ENCODE measurements around the gene MS4A10. TPM values are rescaled to one million over a fixed set of nuclear protein-coding genes. Genes with fewer than 3 reads are reported as not detected.
A peak's percentile ranks its signal among the peaks of the same experiment; 100 is the strongest.
"Not testable (repeated sequence)": the region's sequence is repeated elsewhere in the genome, so short reads cannot be mapped to it uniquely, and the experiment has no call there.

The MS4A10 gene
- total RNA-seq, 2 experiments from 2014 or later, result not detected

- H3K36me3 Mint-ChIP-seq (ENCODE audit: low read depth), result no peaks in the 10 kb centered on the region
- no peak for ATAC-seq
- ChIA-PET CTCF (interaction anchor here (0.6 to 0.7 kb wide), 2 partner anchors 45 to 152 kb away, joined by 3 to 5 read pairs; no protein-coding TSS in a partner anchor), POLR2A (no interaction called here)
- H3K9me3 Mint-ChIP-seq (ENCODE audit: low read depth), result no peaks in the 10 kb centered on the region
- no peaks in the 10 kb centered on the region for H3K27me3 Mint-ChIP-seq
- H3K4me1 Mint-ChIP-seq, result no peaks in the 10 kb centered on the region
- no peak for DNase-seq
- H3K27ac Mint-ChIP-seq, result no peak overlapping the region
- no peak overlapping the region for H3K4me3 Mint-ChIP-seq
- intact Hi-C loops (cut with DNase I, micrococcal nuclease), result no loop called here
These were observed 25.4 kb downstream of the MS4A10 start for GRCh38 chr11:60810569-60810968.

GRCh38 chr11:60813324-60813723 lies 28.2 kb downstream of the MS4A10 start:
- POLR2A ChIA-PET, result no interaction called here

GRCh38 chr11:60814112-60814511 lies 29.0 kb downstream of the MS4A10 start:
- no peak for ATAC-seq
- Mint-ChIP-seq H3K27me3 (no peaks in the 10 kb centered on the region), H3K27ac (no peak overlapping the region), H3K4me1 (no peaks in the 10 kb centered on the region), H3K36me3 (ENCODE audit: low read depth) (no peaks in the 10 kb centered on the region), H3K9me3 (ENCODE audit: low read depth) (peaks cover 5% of the 10 kb centered on the region), H3K4me3 (no peak overlapping the region)
- DNase-seq, result no peak
- intact Hi-C loops (cut with DNase I, micrococcal nuclease), result no loop called here
- ChIA-PET CTCF (interaction anchor here (1.3 to 1.5 kb wide), 2 partner anchors 36 to 39 kb away, joined by 3 to 5 read pairs; no protein-coding TSS in a partner anchor), POLR2A (no interaction called here)

More at GRCh38 chr11:60813324-60813723, 28.2 kb downstream of the MS4A10 start:
- Mint-ChIP-seq H3K9me3 (ENCODE audit: low read depth) (peaks cover 5% of the 10 kb centered on the region), H3K4me3 (no peak overlapping the region), H3K36me3 (ENCODE audit: low read depth) (no peaks in the 10 kb centered on the region), H3K4me1 (no peaks in the 10 kb centered on the region), H3K27ac (no peak overlapping the region), H3K27me3 (no peaks in the 10 kb centered on the region)
- ATAC-seq (no peak), DNase-seq (no peak)
- CTCF ChIA-PET, result interaction anchor here (1.3 to 1.5 kb wide), 2 partner anchors 35 to 38 kb away, joined by 3 to 5 read pairs; no protein-coding TSS in a partner anchor
- intact Hi-C loops (cut with DNase I, micrococcal nuclease), result no loop called here

GRCh38 chr11:60816590-60817157 lies 31.5 kb downstream of the MS4A10 start:
- peaks cover 5% of the 10 kb centered on the region for H3K9me3 Mint-ChIP-seq (ENCODE audit: low read depth)
- no peaks in the 10 kb centered on the region for H3K4me1 Mint-ChIP-seq

GRCh38 chr11:60818057-60818456 lies 32.9 kb downstream of the MS4A10 start:
- DNase-seq, result no peak
- ATAC-seq, result no peak
- no peak overlapping the region for H3K4me3 Mint-ChIP-seq
- no peak overlapping the region for H3K27ac Mint-ChIP-seq
- peaks cover 5% of the 10 kb centered on the region for H3K9me3 Mint-ChIP-seq (ENCODE audit: low read depth)
- POLR2A ChIA-PET, result no interaction called here
- no peaks in the 10 kb centered on the region for H3K4me1 Mint-ChIP-seq
- intact Hi-C loops (cut with DNase I, micrococcal nuclease), result no loop called here
- CTCF ChIA-PET, result interaction anchor here (0.5 to 0.9 kb wide), 2 partner anchors 13 to 772 kb away, joined by 3 read pairs; no protein-coding TSS in a partner anchor
- no peaks in the 10 kb centered on the region for H3K36me3 Mint-ChIP-seq (ENCODE audit: low read depth)
- no peaks in the 10 kb centered on the region for H3K27me3 Mint-ChIP-seq

More at GRCh38 chr11:60816590-60817157, 31.5 kb downstream of the MS4A10 start:
- H3K27me3 Mint-ChIP-seq, result no peaks in the 10 kb centered on the region
- H3K4me3 Mint-ChIP-seq, result no peak overlapping the region
- intact Hi-C loops (cut with DNase I, micrococcal nuclease), result no loop called here
- no peak for ATAC-seq
- POLR2A ChIA-PET, result no interaction called here
- DNase-seq, result no peak
- H3K36me3 Mint-ChIP-seq (ENCODE audit: low read depth), result no peaks in the 10 kb centered on the region
- CTCF ChIA-PET, result no interaction called here
- no peak overlapping the region for H3K27ac Mint-ChIP-seq

GRCh38 chr11:60821827-60822599 lies 36.9 kb downstream of the MS4A10 start:
- DNase-seq, result no peak
- Mint-ChIP-seq H3K36me3 (ENCODE audit: low read depth) (no peaks in the 10 kb centered on the region), H3K4me1 (no peaks in the 10 kb centered on the region), H3K9me3 (ENCODE audit: low read depth) (no peaks in the 10 kb centered on the region), H3K27me3 (no peaks in the 10 kb centered on the region), H3K4me3 (no peak overlapping the region), H3K27ac (no peak overlapping the region)
- CTCF ChIA-PET, result interaction anchor here (0.5 to 3.0 kb wide), 6 partner anchors 9 to 58 kb away, joined by 3 to 24 read pairs (median 4); partner anchors contain the start of gene CCDC86
- intact Hi-C loops (cut with DNase I, micrococcal nuclease), result no loop called here
- POLR2A ChIA-PET, result no interaction called here
- no peak for ATAC-seq

GRCh38 chr11:60823745-60824306 lies 38.7 kb downstream of the MS4A10 start:
- intact Hi-C loops (cut with DNase I, micrococcal nuclease), result not testable (repeated sequence)

GRCh38 chr11:60825118-60825517 lies 40.0 kb downstream of the MS4A10 start:
- POLR2A ChIA-PET, result no interaction called here
- intact Hi-C loops (cut with DNase I, micrococcal nuclease), result no loop called here
- H3K27ac Mint-ChIP-seq, result no peak overlapping the region
- H3K27me3 Mint-ChIP-seq, result no peaks in the 10 kb centered on the region
- H3K9me3 Mint-ChIP-seq (ENCODE audit: low read depth), result no peaks in the 10 kb centered on the region
- DNase-seq, result no peak
- CTCF ChIA-PET, result interaction anchor here (0.6 to 1.2 kb wide), 3 partner anchors 13 to 479 kb away, joined by 3 to 5 read pairs (median 3); no protein-coding TSS in a partner anchor
- H3K4me1 Mint-ChIP-seq, result no peaks in the 10 kb centered on the region
- H3K36me3 Mint-ChIP-seq (ENCODE audit: low read depth), result no peaks in the 10 kb centered on the region
- H3K4me3 Mint-ChIP-seq, result no peak overlapping the region
- ATAC-seq, result no peak

More at GRCh38 chr11:60823745-60824306, 38.7 kb downstream of the MS4A10 start:
- not testable (repeated sequence) for H3K4me1 Mint-ChIP-seq; H3K36me3 Mint-ChIP-seq (ENCODE audit: low read depth); H3K27me3 Mint-ChIP-seq; H3K9me3 Mint-ChIP-seq (ENCODE audit: low read depth); H3K4me3 Mint-ChIP-seq; H3K27ac Mint-ChIP-seq; DNase-seq; ATAC-seq
- CTCF ChIA-PET, result interaction anchor here (1.3 kb wide), 1 partner anchor 7 kb away, joined by 6 read pairs; no protein-coding TSS in a partner anchor
- POLR2A ChIA-PET, result interaction anchor here (0.5 kb wide), 1 partner anchor 655 kb away, joined by 3 read pairs; no protein-coding TSS in a partner anchor

GRCh38 chr11:60825790-60826189 lies 40.7 kb downstream of the MS4A10 start:
- H3K4me1 Mint-ChIP-seq, result no peaks in the 10 kb centered on the region
- H3K36me3 Mint-ChIP-seq (ENCODE audit: low read depth), result no peaks in the 10 kb centered on the region
- no peak overlapping the region for H3K27ac Mint-ChIP-seq
- ChIA-PET CTCF (interaction anchor here (1.0 kb wide), 1 partner anchor 62 kb away, joined by 3 read pairs; no protein-coding TSS in a partner anchor), POLR2A (no interaction called here)
- H3K9me3 Mint-ChIP-seq (ENCODE audit: low read depth), result no peaks in the 10 kb centered on the region
- ATAC-seq, result no peak
- no peak overlapping the region for H3K4me3 Mint-ChIP-seq
- no peak for DNase-seq
- no peaks in the 10 kb centered on the region for H3K27me3 Mint-ChIP-seq
- intact Hi-C loops (cut with DNase I, micrococcal nuclease), result no loop called here

- peaks cover 6% of the 10 kb centered on the region for H3K27me3 Mint-ChIP-seq
- intact Hi-C loops (cut with DNase I, micrococcal nuclease), result loop anchor here (1.0 to 10.0 kb wide), 11 partner anchors 53 to 555 kb away; partner anchors contain the start of gene VWCE (in 1 of the 2)
- CTCF ChIA-PET, result interaction anchor here (0.7 to 4.1 kb wide), 44 partner anchors 8 to 571 kb away, joined by 3 to 74 read pairs (median 5); partner anchors contain the start of genes CYB561A3, TMEM132A, TMEM138 and TMEM216
- POLR2A ChIA-PET, result no interaction called here
- H3K9me3 Mint-ChIP-seq (ENCODE audit: low read depth), result no peaks in the 10 kb centered on the region
- no peak overlapping the region for H3K4me3 Mint-ChIP-seq
- H3K27ac Mint-ChIP-seq, result no peak overlapping the region
- no peak for DNase-seq
- ATAC-seq, result peak; percentile 14
- no peaks in the 10 kb centered on the region for H3K36me3 Mint-ChIP-seq (ENCODE audit: low read depth)
- peaks cover 8% of the 10 kb centered on the region for H3K4me1 Mint-ChIP-seq
These were observed 45.5 kb downstream of the MS4A10 start for GRCh38 chr11:60830478-60831142.

- H3K36me3 Mint-ChIP-seq (ENCODE audit: low read depth), result no peaks in the 10 kb centered on the region
- peaks cover 8% of the 10 kb centered on the region for H3K4me1 Mint-ChIP-seq
- H3K4me3 Mint-ChIP-seq, result no peak overlapping the region
- H3K27me3 Mint-ChIP-seq, result peaks cover 6% of the 10 kb centered on the region
- no peaks in the 10 kb centered on the region for H3K9me3 Mint-ChIP-seq (ENCODE audit: low read depth)
- CTCF ChIA-PET, result interaction anchor here (0.6 to 4.1 kb wide), 53 partner anchors 8 to 570 kb away, joined by 3 to 74 read pairs (median 4); partner anchors contain the start of genes CYB561A3, DDB1, TKFC and TMEM109
- DNase-seq (peak; percentile 90), ATAC-seq (peak; percentile 95)
- H3K27ac Mint-ChIP-seq, result no peak overlapping the region
- intact Hi-C loops (cut with DNase I, micrococcal nuclease), result loop anchor here (1.0 to 10.0 kb wide), 11 partner anchors 54 to 554 kb away; partner anchors contain the start of gene VWCE (in 1 of the 2)
- POLR2A ChIA-PET, result interaction anchor here (1.1 kb wide), 1 partner anchor 19 kb away, joined by 3 read pairs; no protein-coding TSS in a partner anchor
These were observed 46.0 kb downstream of the MS4A10 start for GRCh38 chr11:60831143-60831500.

All from activated CD4-positive, alpha-beta T cell treated with anti-CD3 and anti-CD28 coated beads for 36 hours (primary cell).